IMR-90 (cell line): ENCODE measurements around the gene SGCE. TPM values are rescaled to one million over a fixed set of nuclear protein-coding genes. Genes with fewer than 3 reads are reported as not detected.

ENCODE experiments used
- ATAC-seq: fragments of 200-7000 bp; cut with Tn5 transposase; 2 replicates; pipeline ENCODE4 v1.9.1; 2020; ENCODE audit warnings: low read depth, mild to moderate bottlenecking, moderate library complexity
- BruUV-seq: library from RNA; stranded (reverse); fragments of 400-500 nt; replicated peaks from 2 replicates; lab custom pipeline; 2021; lab: Mats Ljungman, UMichigan
- CTCF ChIA-PET: fragments of 300-600 bp; formaldehyde crosslinking; extraction: SDS; loops from one replicate; lab custom pipeline; 2021; ENCODE audit warnings: antibody characterized with exemption; lab: Yijun Ruan, JAX
- POLR2A ChIA-PET: fragments of 300-600 bp; sonication (Branson Sonifier 250); formaldehyde crosslinking; loops from one replicate; lab custom pipeline; 2022; ENCODE audit warnings: antibody characterized with exemption; ENCODE audit not compliant: unreplicated experiment; lab: Charles Lee
- DNase-seq: peaks from one replicate; pipeline ENCODE4 v3.0.0; 2013
- H2AFZ ChIP-seq: replicated peaks from 2 replicates; pipeline ENCODE3; 2013; ENCODE audit warnings: low read length, mild to moderate bottlenecking; ENCODE audit not compliant: poor library complexity
- H2AK5ac ChIP-seq: 2 replicates; pipeline ENCODE4 v1.6.1; 2013; ENCODE audit warnings: low read depth, low read length, inconsistent platforms
- H2AK9ac ChIP-seq: replicated peaks from 2 replicates; pipeline ENCODE3; 2013; ENCODE audit warnings: mild to moderate bottlenecking, low read depth, low read length, moderate library complexity; ENCODE audit not compliant: poor library complexity
- H2BK120ac ChIP-seq: 2 replicates; pipeline ENCODE4 v1.6.1; 2013; ENCODE audit warnings: low read depth, low read length, inconsistent platforms
- H2BK15ac ChIP-seq: 3 replicates; pipeline ENCODE4 v1.6.1; 2013; ENCODE audit warnings: low read depth, low read length, inconsistent platforms
- H2BK20ac ChIP-seq: 2 replicates; pipeline ENCODE4 v1.6.1; 2013; ENCODE audit warnings: low read depth, mild to moderate bottlenecking, inconsistent platforms, low read length, moderate library complexity
- H2BK5ac ChIP-seq: 2 replicates; pipeline ENCODE4 v1.6.1; 2013; ENCODE audit warnings: mild to moderate bottlenecking, low read depth, low read length, inconsistent platforms; ENCODE audit not compliant: poor library complexity, severe bottlenecking
- H3K14ac ChIP-seq: replicated peaks from 2 replicates; pipeline ENCODE4 v1.6.1; 2013; ENCODE audit warnings: low read depth, low read length, inconsistent platforms
- H3K18ac ChIP-seq: 2 replicates; pipeline ENCODE4 v1.6.1; 2013; ENCODE audit warnings: low read depth, low read length, control low read depth
- H3K23ac ChIP-seq: 2 replicates; pipeline ENCODE4 v1.6.1; 2013; ENCODE audit warnings: low read depth, low read length, inconsistent platforms
- H3K27ac ChIP-seq: 2 replicates; pipeline ENCODE4 v1.5.1; 2013; ENCODE audit warnings: mild to moderate bottlenecking, control low read depth, low read length; ENCODE audit not compliant: insufficient read depth
- H3K27me3 ChIP-seq: 2 replicates; pipeline ENCODE4 v1.6.1; 2013; ENCODE audit warnings: low read length; ENCODE audit not compliant: control insufficient read depth, insufficient read depth
- H3K36me3 ChIP-seq: 2 replicates; pipeline ENCODE4 v1.6.1; 2013; ENCODE audit warnings: low read length, mixed read lengths; ENCODE audit not compliant: control insufficient read depth, insufficient read depth
- H3K4ac ChIP-seq: 2 replicates; pipeline ENCODE4 v1.6.1; 2013; ENCODE audit warnings: low read depth, low read length, inconsistent platforms
- H3K4me1 ChIP-seq: 2 replicates; pipeline ENCODE4 v1.6.1; 2013; ENCODE audit warnings: low read length, mixed read lengths; ENCODE audit not compliant: control insufficient read depth, insufficient read depth
- H3K4me2 ChIP-seq: 2 replicates; pipeline ENCODE4 v1.6.1; 2013; ENCODE audit warnings: low read depth, mild to moderate bottlenecking, control low read depth, low read length, moderate library complexity
- H3K4me3 ChIP-seq: 2 replicates; pipeline ENCODE4 v1.5.1; 2013; ENCODE audit warnings: low read depth, mild to moderate bottlenecking, control low read depth, low read length, moderate library complexity; ENCODE audit not compliant: insufficient read depth
- H3K56ac ChIP-seq: 2 replicates; pipeline ENCODE4 v1.6.1; 2013; ENCODE audit warnings: low read length, inconsistent platforms; ENCODE audit not compliant: insufficient read depth; ENCODE audit errors: extremely low read depth
- H3K79me1 ChIP-seq, 2 experiments: 2 replicates each; pipeline ENCODE4 v1.6.1; 2013; ENCODE audit warnings: low read length in 2 of 2, inconsistent platforms in 1 of 2, low read depth in 1 of 2
- H3K9ac ChIP-seq: 2 replicates; pipeline ENCODE4 v1.6.1; 2013; ENCODE audit warnings: low read depth, low read length, control low read depth
- H3K9me1 ChIP-seq: 2 replicates; pipeline ENCODE4 v1.6.1; 2013; ENCODE audit warnings: low read length, inconsistent platforms; ENCODE audit not compliant: insufficient read depth
- H3K9me3 ChIP-seq: 2 replicates; pipeline ENCODE4 v1.6.1; 2013; ENCODE audit warnings: low read length; ENCODE audit not compliant: control insufficient read depth, insufficient read depth
- H4K20me1 ChIP-seq: 2 replicates; pipeline ENCODE4 v1.6.1; 2013; ENCODE audit warnings: low read length, inconsistent platforms; ENCODE audit not compliant: insufficient read depth
- H4K5ac ChIP-seq: 2 replicates; pipeline ENCODE4 v1.6.1; 2013; ENCODE audit warnings: mild to moderate bottlenecking, low read depth, low read length, control low read depth
- H4K8ac ChIP-seq, 2 experiments: 2 replicates each; pipeline ENCODE4 v1.6.1; 2013; ENCODE audit warnings: low read depth in 2 of 2, low read length in 2 of 2, control low read depth in 1 of 2, inconsistent platforms in 1 of 2
- H4K91ac ChIP-seq: 2 replicates; pipeline ENCODE4 v1.6.1; 2013; ENCODE audit warnings: low read depth, low read length, inconsistent platforms; ENCODE audit not compliant: insufficient read depth
- CHD1 ChIP-seq: IDR thresholded peaks from 2 replicates; pipeline ENCODE4 v1.6.1; 2012; ENCODE audit warnings: low read depth, low read length, improper control_type of control experiment
- FOS ChIP-seq: fragments of 150-350 bp; IDR thresholded peaks from 2 replicates; pipeline ENCODE4 v1.6.1; 2016; ENCODE audit warnings: low read depth, low read length
- MAZ ChIP-seq: IDR thresholded peaks from 2 replicates; pipeline ENCODE4 v1.6.1; 2012; ENCODE audit warnings: low read depth, mild to moderate bottlenecking, low read length, improper control_type of control experiment, moderate library complexity, borderline replicate concordance
- MXI1 ChIP-seq: IDR thresholded peaks from 2 replicates; pipeline ENCODE4 v1.6.1; 2012; ENCODE audit warnings: low read depth, mild to moderate bottlenecking, low read length, moderate library complexity, borderline replicate concordance
- NFE2L2 ChIP-seq: fragments of 150-350 bp; IDR thresholded peaks from 2 replicates; pipeline ENCODE4 v1.6.1; 2016; ENCODE audit warnings: low read depth, mild to moderate bottlenecking, low read length
- POLR2A ChIP-seq: IDR thresholded peaks from 2 replicates; pipeline ENCODE4 v1.6.1; 2012; ENCODE audit warnings: mild to moderate bottlenecking, low read depth, low read length
- RFX5 ChIP-seq: IDR thresholded peaks from 2 replicates; pipeline ENCODE4 v1.8.0; 2012; ENCODE audit warnings: low read depth, mild to moderate bottlenecking, low read length, moderate library complexity
- SMC3 ChIP-seq: fragments of 150-350 bp; IDR thresholded peaks from 2 replicates; pipeline ENCODE4 v1.6.1; 2016; ENCODE audit warnings: low read depth, mild to moderate bottlenecking, antibody characterized with exemption, low read length, moderate library complexity
- WGBS, 2 experiments: methylation state at CpG; one replicate each; pipeline versions ENCODE4 v1.1.5 to v1.1.7; 2013; ENCODE audit warnings: missing lambda C conversion rate in 2 of 2; ENCODE audit not compliant: insufficient read length in 1 of 2; ENCODE audit errors: extremely low coverage in 2 of 2; 5-methylcytosine and 5-hydroxymethylcytosine counted together
- dilution Hi-C: fragments of 300-500 bp; cut with HindIII; formaldehyde crosslinking; loops from one replicate; pipeline ENCODE4 v1.14.3; 2018; ENCODE audit warnings: low sequenced_read_pairs; ENCODE audit not compliant: unreplicated experiment
- in situ Hi-C: fragments of 300-500 bp; cut with MboI; formaldehyde crosslinking; loops from 3 replicates; pipeline ENCODE4 v1.14.3; 2019; ENCODE audit warnings: low sequenced_read_pairs, inconsistent platforms, mixed read lengths
- intact Hi-C: fragments of 100-400 bp; cut with micrococcal nuclease; formaldehyde crosslinking; loops from 2 replicates; pipeline ENCODE4 v1.10.0; 2022
- polyA plus RNA-seq, 3 experiments: library from polyadenylated mRNA; depleted of rRNA; stranded (reverse); fragments of >200 nt; gene quantifications; 2 replicates each; pipeline ENCODE4 v1.2.3, GENCODE V29; 2012; ENCODE audit warnings: low replicate concordance in 1 of 3
- total RNA-seq: library from RNA; depleted of rRNA; stranded (reverse); fragments of >200 nt; gene quantifications from 2 replicates; pipeline ENCODE4 v1.2.3, GENCODE V29; 2012
- TF ChIP-seq, protein P1 (sequence below): conservative IDR thresholded peaks from 2 replicates; pipeline ENCODE4 v1.5.1; 2012; ENCODE audit warnings: mild to moderate bottlenecking, low read depth, low read length, improper control_type of control experiment
- TF ChIP-seq, protein P2 (sequence below): fragments of 150-350 bp; IDR thresholded peaks from 2 replicates; pipeline ENCODE4 v1.6.1; 2017; ENCODE audit warnings: mild to moderate bottlenecking, antibody characterized with exemption, low read length, low read depth

The SGCE gene
- total and polyA plus RNA-seq, 2 of the 4 experiments (the other 2 are of a cell fraction) = 39.4 to 40.5 TPM

DNA sequence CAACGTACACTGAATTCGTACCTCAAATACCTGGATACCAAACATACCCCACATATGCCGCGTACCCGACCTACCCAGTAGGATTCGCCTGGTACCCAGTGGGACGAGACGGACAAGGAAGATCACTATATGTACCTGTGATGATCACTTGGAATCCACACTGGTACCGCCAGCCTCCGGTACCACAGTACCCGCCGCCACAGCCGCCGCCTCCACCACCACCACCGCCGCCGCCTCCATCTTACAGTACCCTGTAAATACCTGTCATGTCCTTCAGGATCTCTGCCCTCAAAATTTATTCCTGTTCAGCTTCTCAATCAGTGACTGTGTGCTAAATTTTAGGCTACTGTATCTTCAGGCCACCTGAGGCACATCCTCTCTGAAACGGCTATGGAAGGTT, 9.5 kb upstream of the SGCE start:
- ChIA-PET CTCF (no interaction called here), POLR2A (no interaction called here)
- 95% methylated on average over 8 of the region's 18 CpGs; no CpG with 5 or more reads in 1 of the 2 experiments for WGBS, 2 experiments
- Histone ChIP-seq H3K36me3 (no peaks in the 10 kb centered on the region), H2BK20ac (no peak overlapping the region), H2BK15ac (no peak overlapping the region), H4K91ac (no peak overlapping the region), H2BK5ac (no peak overlapping the region), H4K8ac (no peak overlapping the region), H3K14ac (no peak overlapping the region), H2AK5ac (no peak overlapping the region), H2AFZ (no peak overlapping the region), H3K23ac (no peak overlapping the region), H3K9me1 (no peaks in the 10 kb centered on the region), H3K79me1 (no peaks in the 10 kb centered on the region; a peak in 1 of 4 replicates), H3K18ac (no peak overlapping the region), H3K4me3 (no peak overlapping the region), H3K4me1 (no peaks in the 10 kb centered on the region), H2BK120ac (no peak overlapping the region), H3K56ac (no peak overlapping the region), H3K27ac (no peak overlapping the region), H3K4me2 (no peak overlapping the region), H4K20me1 (no peaks in the 10 kb centered on the region), H2AK9ac (no peak overlapping the region), H3K9ac (no peak overlapping the region), H3K9me3 (no peaks in the 10 kb centered on the region), H4K5ac (no peak overlapping the region), H3K27me3 (no peaks in the 10 kb centered on the region), H3K4ac (no peak overlapping the region)
- DNase-seq (no peak), ATAC-seq (no peak)
- TF ChIP-seq POLR2A (no peak), CHD1 (no peak), MXI1 (no peak), NFE2L2 (no peak), RFX5 (no peak), MAZ (no peak), SMC3 (no peak), FOS (no peak)
- TF ChIP-seq, protein P1, sequence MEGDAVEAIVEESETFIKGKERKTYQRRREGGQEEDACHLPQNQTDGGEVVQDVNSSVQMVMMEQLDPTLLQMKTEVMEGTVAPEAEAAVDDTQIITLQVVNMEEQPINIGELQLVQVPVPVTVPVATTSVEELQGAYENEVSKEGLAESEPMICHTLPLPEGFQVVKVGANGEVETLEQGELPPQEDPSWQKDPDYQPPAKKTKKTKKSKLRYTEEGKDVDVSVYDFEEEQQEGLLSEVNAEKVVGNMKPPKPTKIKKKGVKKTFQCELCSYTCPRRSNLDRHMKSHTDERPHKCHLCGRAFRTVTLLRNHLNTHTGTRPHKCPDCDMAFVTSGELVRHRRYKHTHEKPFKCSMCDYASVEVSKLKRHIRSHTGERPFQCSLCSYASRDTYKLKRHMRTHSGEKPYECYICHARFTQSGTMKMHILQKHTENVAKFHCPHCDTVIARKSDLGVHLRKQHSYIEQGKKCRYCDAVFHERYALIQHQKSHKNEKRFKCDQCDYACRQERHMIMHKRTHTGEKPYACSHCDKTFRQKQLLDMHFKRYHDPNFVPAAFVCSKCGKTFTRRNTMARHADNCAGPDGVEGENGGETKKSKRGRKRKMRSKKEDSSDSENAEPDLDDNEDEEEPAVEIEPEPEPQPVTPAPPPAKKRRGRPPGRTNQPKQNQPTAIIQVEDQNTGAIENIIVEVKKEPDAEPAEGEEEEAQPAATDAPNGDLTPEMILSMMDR = no peak
- TF ChIP-seq, protein P2, sequence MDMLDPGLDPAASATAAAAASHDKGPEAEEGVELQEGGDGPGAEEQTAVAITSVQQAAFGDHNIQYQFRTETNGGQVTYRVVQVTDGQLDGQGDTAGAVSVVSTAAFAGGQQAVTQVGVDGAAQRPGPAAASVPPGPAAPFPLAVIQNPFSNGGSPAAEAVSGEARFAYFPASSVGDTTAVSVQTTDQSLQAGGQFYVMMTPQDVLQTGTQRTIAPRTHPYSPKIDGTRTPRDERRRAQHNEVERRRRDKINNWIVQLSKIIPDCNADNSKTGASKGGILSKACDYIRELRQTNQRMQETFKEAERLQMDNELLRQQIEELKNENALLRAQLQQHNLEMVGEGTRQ = no peak
- BruUV-seq = no TSS peak
- intact Hi-C loops = no loop called here
- in situ Hi-C loops = no loop called here
- dilution Hi-C loops = no loop called here
